Osteocyte (in vitro differentiated cells): ENCODE data around the gene TRAP1. TPM values are rescaled to one million over a fixed set of nuclear protein-coding genes. Genes with fewer than 3 reads are reported as not detected.

Source experiments
- DNase-seq: peaks from one replicate; pipeline ENCODE4 v3.0.0; 2021; ENCODE audit warnings: mixed read lengths; ENCODE audit not compliant: unreplicated experiment; ENCODE audit errors: extremely low spot score
- H3K27ac Mint-ChIP-seq: one replicate; pipeline ENCODE4 v1.8.0; 2021; ENCODE audit warnings: mild to moderate bottlenecking, mixed read lengths; ENCODE audit not compliant: unreplicated experiment
- H3K27me3 Mint-ChIP-seq: one replicate; pipeline ENCODE4 v1.8.0; 2021; ENCODE audit warnings: mixed read lengths; ENCODE audit not compliant: unreplicated experiment
- H3K36me3 Mint-ChIP-seq: one replicate; pipeline ENCODE4 v1.8.0; 2021; ENCODE audit warnings: mixed read lengths; ENCODE audit not compliant: unreplicated experiment
- H3K4me1 Mint-ChIP-seq: one replicate; pipeline ENCODE4 v1.8.0; 2021; ENCODE audit warnings: mixed read lengths; ENCODE audit not compliant: unreplicated experiment
- H3K4me3 Mint-ChIP-seq: one replicate; pipeline ENCODE4 v1.8.0; 2021; ENCODE audit warnings: mild to moderate bottlenecking, moderate library complexity, mixed read lengths; ENCODE audit not compliant: unreplicated experiment
- H3K9me3 Mint-ChIP-seq: one replicate; pipeline ENCODE4 v1.8.0; 2021; ENCODE audit warnings: mixed read lengths; ENCODE audit not compliant: unreplicated experiment
- total RNA-seq: library from RNA; stranded (reverse); gene quantifications from 2 replicates; pipeline ENCODE4 v1.2.1, GENCODE V29; 2021
- TF ChIP-seq, protein P1 (sequence below): fragments of 200-600 bp; sonication (generic); IDR thresholded peaks from 2 replicates; pipeline ENCODE4 v1.5.0; 2021; ENCODE audit warnings: antibody characterized with exemption, mild to moderate bottlenecking, moderate library complexity

The TRAP1 gene
- total RNA-seq, 1 donor from 2014 or later = 81.9 TPM

DNA sequence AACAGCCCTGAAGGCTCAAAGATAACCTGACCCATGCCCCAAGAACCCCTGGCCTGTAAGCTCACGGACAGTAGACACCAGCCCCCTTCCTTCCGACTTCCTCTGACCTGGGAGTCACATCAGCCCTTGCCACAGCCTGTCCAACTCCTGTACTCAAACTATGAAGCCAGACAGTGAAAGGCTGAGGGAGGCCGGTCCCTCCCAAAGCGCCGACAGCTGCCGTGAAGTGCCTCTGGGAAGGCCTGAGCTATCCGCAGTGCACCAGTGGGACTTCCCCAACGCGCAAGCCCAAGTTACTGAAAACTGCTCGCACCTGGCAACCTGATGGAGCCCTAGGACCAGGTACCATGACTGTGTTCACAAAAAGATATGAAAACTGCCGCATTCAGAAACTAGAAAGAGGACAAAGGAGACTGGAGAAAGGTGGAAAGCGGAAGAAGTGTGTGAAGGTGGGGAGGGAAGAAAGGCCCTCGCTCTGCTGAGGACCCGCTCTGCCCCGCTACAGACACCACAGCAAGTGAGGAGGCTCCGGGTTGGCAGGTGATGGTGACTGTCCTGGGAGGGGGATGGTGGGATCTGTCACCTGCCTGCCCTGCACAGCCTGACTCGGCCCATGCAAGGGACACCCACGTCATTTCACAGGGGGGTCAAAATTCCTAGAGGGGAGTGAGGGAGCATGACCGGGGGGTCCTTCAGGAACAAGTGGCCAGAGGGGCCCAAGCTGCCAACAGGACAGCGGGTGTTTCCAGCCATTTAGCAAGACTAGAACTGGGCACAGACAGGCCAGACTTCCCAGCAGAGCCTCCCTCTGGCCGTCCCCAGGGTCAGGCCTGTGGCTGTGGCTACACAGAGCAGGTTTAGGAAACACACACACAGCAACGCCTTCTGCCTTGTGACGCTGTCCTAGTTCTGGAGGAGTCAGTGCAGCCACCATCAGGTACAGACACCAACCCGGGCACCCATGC lies 13.1 kb upstream of the TRAP1 start:
- no peak overlapping the region for H3K27ac Mint-ChIP-seq
- no peaks in the 10 kb centered on the region for H3K4me1 Mint-ChIP-seq
- H3K36me3 Mint-ChIP-seq = peaks cover 52% of the 10 kb centered on the region
- no peak for DNase-seq
- H3K4me3 Mint-ChIP-seq = no peak overlapping the region
- H3K9me3 Mint-ChIP-seq = no peaks in the 10 kb centered on the region
- TF ChIP-seq, protein P1, sequence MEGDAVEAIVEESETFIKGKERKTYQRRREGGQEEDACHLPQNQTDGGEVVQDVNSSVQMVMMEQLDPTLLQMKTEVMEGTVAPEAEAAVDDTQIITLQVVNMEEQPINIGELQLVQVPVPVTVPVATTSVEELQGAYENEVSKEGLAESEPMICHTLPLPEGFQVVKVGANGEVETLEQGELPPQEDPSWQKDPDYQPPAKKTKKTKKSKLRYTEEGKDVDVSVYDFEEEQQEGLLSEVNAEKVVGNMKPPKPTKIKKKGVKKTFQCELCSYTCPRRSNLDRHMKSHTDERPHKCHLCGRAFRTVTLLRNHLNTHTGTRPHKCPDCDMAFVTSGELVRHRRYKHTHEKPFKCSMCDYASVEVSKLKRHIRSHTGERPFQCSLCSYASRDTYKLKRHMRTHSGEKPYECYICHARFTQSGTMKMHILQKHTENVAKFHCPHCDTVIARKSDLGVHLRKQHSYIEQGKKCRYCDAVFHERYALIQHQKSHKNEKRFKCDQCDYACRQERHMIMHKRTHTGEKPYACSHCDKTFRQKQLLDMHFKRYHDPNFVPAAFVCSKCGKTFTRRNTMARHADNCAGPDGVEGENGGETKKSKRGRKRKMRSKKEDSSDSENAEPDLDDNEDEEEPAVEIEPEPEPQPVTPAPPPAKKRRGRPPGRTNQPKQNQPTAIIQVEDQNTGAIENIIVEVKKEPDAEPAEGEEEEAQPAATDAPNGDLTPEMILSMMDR = no peak
- no peaks in the 10 kb centered on the region for H3K27me3 Mint-ChIP-seq

DNA sequence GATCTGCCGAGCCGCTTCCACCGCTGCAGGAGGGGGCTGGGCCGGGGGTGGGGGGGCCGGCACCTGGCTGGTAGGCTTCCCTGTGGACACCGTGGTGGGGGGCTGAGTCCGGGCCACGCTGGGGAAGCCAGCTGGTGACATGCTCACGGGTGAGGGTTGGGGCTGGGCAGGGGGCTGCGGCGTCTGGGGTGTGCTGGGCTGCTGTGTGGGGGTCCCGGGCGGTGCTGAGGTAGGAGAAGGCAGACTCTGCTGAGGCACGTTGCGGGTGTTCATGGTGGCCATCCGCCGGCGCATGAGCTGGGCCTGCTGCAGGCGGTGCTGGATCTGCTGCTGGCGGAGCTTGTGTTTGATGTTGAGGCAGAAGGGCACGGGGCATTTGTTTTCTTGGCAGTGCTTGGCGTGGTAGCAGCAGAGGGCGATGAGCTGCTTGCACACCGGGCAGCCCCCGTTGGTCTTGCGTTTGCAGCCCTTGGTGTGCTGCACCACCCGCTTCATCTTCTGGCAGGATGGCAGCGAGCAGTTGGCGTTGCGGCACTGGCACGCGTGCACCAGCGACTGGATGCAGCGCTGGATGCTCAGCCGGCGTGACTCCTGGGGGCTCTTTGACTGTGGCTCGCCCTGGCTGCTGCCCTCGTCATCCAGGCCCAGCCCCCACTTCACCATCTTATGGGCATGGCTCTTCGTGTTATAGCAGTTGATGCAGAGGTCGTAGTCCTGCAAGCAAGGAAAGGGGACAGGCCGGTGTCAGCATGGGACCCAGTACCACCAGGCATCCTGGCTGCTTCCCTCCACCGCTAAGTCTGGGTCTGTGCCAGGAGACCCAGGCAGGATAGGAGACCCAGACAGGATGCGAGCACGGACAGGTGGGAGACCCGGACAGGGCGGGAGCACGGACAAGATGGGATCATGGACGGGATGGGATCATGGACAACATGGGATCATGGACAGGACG lies 12.1 kb upstream of the TRAP1 start:
- peaks cover 51% of the 10 kb centered on the region for H3K36me3 Mint-ChIP-seq
- no peaks in the 10 kb centered on the region for H3K9me3 Mint-ChIP-seq
- H3K27ac Mint-ChIP-seq = no peak overlapping the region
- TF ChIP-seq, protein P1 = no peak
- no peak for DNase-seq
- H3K27me3 Mint-ChIP-seq = no peaks in the 10 kb centered on the region
- no peaks in the 10 kb centered on the region for H3K4me1 Mint-ChIP-seq
- H3K4me3 Mint-ChIP-seq = no peak overlapping the region

DNA sequence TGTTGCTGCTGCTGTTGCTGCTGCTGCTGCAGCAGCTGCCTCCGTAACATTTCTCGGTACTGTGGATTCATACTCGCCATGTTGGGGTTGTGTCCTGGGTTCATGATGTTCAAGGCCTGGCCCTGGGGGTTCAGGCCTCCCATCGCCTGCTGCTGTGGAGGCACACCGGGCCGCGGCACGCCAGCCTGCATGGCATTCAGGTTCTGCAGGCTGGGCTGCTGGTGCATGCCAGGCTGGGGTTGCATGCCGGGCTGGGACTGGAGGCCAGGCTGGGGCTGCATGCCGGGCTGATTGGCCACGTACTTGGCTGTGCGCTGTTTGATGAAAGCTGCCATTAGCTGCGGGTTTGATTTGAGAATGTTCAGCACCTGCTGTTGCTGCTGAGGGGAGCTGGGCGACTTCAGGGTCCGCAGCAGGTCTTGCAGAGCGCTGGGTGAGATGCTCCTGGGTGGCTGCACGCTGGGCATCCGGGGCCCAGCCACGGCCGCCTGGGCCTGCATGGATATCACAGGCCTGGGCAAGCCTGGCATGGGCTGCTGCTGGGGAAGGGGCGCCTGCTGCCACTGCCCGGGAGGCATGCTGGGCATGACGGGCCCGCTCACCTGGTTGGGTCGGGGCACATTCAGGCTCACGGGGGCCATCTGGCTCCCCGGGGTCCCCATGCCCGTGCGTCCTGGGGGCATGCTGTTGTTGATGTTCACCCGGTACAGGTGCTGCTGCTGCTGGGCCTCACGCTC lies 11.3 kb upstream of the TRAP1 start:
- no peak for DNase-seq
- Mint-ChIP-seq H3K9me3 (no peaks in the 10 kb centered on the region), H3K27ac (no peak overlapping the region)

DNA sequence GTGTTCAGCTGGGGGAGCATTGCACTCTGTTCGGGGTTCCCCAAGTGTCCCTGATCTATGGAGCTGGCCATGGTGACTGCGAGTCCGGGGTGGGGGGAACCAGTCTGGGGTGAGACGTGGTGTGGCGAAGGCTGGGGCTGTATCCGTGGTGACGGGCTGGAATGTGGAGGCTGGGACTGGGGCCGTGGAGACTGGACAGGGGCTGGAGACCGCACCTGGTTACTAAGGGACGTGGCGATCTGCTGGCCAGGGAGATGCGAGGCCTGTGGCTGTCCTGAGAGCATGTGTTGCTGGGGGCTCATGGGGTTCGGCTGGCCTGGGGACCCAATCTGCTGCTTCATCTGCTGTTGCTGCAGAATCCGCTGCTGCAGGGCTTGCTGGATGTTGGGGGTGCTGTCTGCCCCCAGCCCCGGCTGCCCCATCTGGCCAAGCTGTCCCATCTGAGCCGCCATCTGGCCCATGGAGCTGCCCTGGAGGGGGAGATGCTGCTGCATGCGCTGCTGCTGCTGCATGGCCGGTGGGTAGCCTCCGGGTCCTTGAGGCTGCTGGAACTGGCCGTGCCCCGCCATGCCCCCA lies 10.6 kb upstream of the TRAP1 start:
- Mint-ChIP-seq H3K4me3 (no peak overlapping the region), H3K9me3 (no peaks in the 10 kb centered on the region), H3K4me1 (no peaks in the 10 kb centered on the region), H3K36me3 (peaks cover 43% of the 10 kb centered on the region), H3K27me3 (no peaks in the 10 kb centered on the region), H3K27ac (no peak overlapping the region)
- TF ChIP-seq, protein P1 = no peak
- no peak for DNase-seq

More for the DNA sequence above, 11.3 kb upstream of the TRAP1 start:
- no peak overlapping the region for H3K4me3 Mint-ChIP-seq
- H3K4me1 Mint-ChIP-seq = no peaks in the 10 kb centered on the region
- peaks cover 45% of the 10 kb centered on the region for H3K36me3 Mint-ChIP-seq
- TF ChIP-seq, protein P1 = no peak
- H3K27me3 Mint-ChIP-seq = no peaks in the 10 kb centered on the region
